GM12875 (cell line): Measurements from ENCODE around the gene TMX2.

ENCODE experiments used
- H3K4me3 ChIP-seq: one replicate; pipeline ENCODE4 v1.5.1; 2011; ENCODE audit warnings: low read depth, low read length, control low read depth
- CTCF ChIP-seq: IDR thresholded peaks from 2 replicates; pipeline ENCODE4 v1.5.1; 2011; ENCODE audit warnings: low read depth, mild to moderate bottlenecking, control low read depth, inconsistent platforms, low read length, moderate library complexity, borderline replicate concordance; ENCODE audit not compliant: insufficient read depth

TMX2 gene

GRCh38 chr11:57758174-57758573 lies 45.8 kb downstream of the TMX2 start:
- H3K4me3 ChIP-seq: no peak overlapping the region
- no peak for TF ChIP-seq CTCF

GRCh38 chr11:57761301-57762234 lies 49.2 kb downstream of the TMX2 start, which contains the start of gene CTNND1:
Gene CTNND1 (plus strand): TSS chr11:57761802. CDS start chr11:57791479, 29,677 bp downstream.
- peak within 1 kb of the TSS; percentile 77 for H3K4me3 ChIP-seq
- TF ChIP-seq CTCF: no peak

GRCh38 chr11:57762235-57762861 lies 50.0 kb downstream of the TMX2 start:
- TF ChIP-seq CTCF: no peak
- H3K4me3 ChIP-seq: peak overlapping the region; percentile 77

- TF ChIP-seq CTCF: no peak
- H3K4me3 ChIP-seq: peak overlapping the region; percentile 77
Measured at GRCh38 chr11:57763568-57763967, 51.2 kb downstream of the TMX2 start.

- H3K4me3 ChIP-seq: peak overlapping the region; percentile 77
- no peak for TF ChIP-seq CTCF
Measured at GRCh38 chr11:57764021-57764420, 51.6 kb downstream of the TMX2 start.

- TF ChIP-seq CTCF: no peak
- H3K4me3 ChIP-seq: no peak overlapping the region
Measured at GRCh38 chr11:57764566-57764965, 52.2 kb downstream of the TMX2 start.
